Measurements from ENCODE around the gene ZNF747.
A peak's percentile ranks its signal among the peaks of the same experiment; 100 is the strongest.

Gene ZNF747

DNA sequence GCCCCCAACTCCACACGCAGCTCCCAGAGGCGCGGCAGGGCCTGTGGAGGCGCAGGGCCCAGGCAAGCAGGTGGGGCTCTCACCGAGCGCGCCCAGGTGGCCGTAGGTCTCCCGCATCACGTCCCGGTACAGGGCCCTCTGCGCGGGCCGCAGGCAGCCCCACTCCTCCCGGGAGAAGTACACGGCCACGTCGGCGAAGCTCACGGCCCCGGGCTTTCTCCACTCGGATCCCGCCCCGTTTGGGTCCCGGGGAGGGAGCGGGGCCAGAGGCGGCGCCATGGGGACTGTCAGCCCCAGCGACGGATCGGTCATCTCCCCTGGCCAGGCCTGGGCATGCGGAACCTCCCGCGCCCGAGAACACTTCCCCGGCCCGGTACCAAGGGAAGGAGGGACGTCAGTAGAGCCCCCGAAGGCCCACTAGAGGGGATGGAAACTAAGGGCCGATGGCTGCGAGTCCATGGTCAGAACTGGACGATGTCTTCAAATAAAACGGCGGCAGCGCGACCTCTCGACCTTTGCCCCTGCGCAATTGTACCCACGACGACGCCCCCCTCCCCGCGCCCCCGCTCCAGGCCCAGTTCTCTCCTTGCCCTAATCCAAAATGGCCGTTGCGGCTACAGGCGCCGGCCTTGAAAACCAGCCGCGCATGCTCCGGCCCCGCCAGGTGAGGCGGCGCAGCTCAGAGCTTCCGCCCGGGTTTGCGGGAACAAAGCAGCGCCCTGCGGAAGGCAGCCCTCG, at the start of gene ZNF747:
Gene ZNF747 (minus strand): TSS at position 491 of the 738 bp plus-strand sequence. CDS start 179 bp downstream, at position 312.
- peak; percentile 83 to 85 for DNase-seq (ENCODE audit: extremely low read depth in 1 of 2, low read depth in 1 of 2)

DNA sequence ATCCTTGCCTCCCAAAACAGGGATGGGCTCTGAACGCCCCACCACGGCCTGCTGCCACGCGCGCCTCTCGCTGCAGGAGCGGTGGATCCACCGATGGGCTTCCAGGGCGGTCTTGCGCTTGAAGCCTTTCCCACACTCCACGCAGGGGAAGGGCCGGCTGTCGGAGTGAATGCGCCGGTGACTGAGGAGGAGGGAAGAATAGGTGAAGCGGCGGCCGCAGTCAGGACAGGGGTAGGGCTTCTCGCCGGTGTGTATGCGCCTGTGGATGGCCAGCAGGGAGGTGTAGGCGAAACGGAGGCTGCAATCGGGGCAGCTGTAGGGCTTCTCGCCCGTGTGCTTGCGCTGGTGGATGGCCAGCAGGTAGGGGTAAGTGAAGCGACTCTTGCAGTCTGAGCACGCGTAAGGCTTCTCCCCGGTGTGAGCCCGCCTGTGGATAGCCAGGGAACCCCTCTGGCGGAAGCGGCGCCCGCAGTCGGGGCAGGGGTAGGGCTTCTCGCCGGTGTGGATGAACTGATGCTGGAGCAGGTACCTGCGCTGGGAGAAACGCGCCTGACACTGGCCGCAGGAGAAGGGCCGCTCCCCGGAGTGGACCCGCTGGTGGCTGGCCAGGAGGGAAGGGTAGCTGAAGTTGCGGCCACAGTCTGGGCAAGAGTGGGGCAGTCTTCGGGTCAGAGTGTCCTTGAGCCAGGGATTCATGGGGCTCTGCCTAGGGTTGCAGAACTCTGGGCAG, 48.1 kb upstream of the ZNF747 start:
- DNase-seq (ENCODE audit: extremely low read depth in 1 of 2, low read depth in 1 of 2) = no peak

DNA sequence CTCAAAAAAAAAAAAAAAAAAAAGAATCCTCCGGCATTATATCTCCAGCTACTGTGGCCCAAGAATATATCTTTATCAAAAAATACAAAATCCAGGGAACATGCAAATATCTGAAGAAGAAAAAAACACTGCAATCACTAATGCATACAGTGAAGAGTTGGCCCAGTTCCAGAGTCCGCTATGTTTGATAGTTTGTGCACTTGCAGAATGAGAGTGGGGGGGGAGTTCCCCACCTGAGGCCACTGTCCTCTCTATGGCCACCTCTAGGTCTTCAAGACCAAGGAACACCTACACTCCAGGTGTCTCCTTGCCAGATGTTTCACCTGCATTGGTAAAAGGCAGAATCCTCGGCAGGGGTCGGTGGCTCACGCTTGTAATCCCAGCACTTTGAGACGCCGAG, 46.8 kb upstream of the ZNF747 start:
- no peak for DNase-seq (ENCODE audit: extremely low read depth in 1 of 2, low read depth in 1 of 2)

DNA sequence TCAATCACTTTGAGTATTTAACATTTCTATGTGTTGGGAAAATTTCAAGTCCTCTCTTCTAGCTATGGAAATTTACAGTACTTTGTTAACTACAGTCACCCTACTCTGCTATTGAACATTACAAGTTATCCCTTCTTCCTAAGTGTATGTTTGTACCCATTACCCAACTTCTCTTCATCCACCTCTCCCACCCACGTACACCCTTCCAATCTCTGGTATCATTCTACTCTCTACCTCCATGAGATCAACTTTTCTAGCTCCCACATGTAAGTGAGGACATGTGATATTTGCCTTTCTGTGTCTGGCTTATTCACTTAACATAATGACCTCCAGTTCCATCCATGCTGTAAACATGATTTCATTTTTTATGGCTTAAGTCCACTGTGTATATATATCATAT, 40.0 kb upstream of the ZNF747 start:
- DNase-seq (ENCODE audit: extremely low read depth in 1 of 2, low read depth in 1 of 2) = no peak

DNA sequence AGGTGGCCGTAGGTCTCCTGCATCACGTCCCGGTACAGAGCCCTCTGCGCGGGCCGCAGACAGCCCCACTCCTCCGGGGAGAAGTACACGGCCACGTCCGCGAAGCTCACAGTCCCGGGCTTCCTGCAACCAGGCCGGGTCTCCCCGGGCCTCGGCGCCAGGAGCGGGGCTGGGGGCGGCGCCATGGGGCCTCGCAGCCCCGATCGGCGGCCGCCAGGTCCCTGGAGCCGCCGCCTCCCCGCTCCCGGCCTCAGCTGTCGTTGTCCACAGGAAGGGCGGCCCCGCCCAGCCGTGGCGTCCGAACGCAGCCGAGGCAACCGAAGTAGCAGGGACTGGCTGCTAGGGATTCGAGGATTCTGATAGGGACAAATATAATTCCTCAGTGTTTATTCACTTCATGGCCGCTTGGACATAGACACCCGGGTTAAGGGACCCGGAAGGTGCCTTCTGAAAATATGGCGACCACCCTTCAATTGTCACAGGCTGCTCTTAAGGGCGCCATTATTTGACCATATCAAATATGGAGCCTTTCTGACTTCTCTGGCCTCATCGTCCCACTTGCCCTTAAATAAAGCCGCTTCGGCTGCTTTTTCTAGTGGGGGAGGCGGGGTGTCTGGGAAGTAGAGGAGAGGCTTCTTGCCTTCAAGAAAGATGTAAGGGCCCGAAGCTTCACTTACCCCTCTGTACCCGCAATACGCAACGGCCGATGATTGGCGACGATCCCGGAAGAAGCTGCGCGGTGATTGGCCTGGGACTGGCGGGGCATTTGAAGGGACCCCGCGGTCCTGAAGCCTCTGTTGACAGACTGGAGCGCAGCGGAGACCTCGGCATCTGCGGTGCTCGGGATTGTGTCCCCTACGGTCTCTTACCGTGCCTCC, 37.0 kb upstream of the ZNF747 start, which contains the start of gene ZNF688:
Gene ZNF688 (minus strand): TSS at position 270 of the 878 bp plus-strand sequence. CDS start 85 bp downstream, at position 185.
- peak; percentile 75 to 91 for DNase-seq (ENCODE audit: extremely low read depth in 1 of 2, low read depth in 1 of 2)

DNA sequence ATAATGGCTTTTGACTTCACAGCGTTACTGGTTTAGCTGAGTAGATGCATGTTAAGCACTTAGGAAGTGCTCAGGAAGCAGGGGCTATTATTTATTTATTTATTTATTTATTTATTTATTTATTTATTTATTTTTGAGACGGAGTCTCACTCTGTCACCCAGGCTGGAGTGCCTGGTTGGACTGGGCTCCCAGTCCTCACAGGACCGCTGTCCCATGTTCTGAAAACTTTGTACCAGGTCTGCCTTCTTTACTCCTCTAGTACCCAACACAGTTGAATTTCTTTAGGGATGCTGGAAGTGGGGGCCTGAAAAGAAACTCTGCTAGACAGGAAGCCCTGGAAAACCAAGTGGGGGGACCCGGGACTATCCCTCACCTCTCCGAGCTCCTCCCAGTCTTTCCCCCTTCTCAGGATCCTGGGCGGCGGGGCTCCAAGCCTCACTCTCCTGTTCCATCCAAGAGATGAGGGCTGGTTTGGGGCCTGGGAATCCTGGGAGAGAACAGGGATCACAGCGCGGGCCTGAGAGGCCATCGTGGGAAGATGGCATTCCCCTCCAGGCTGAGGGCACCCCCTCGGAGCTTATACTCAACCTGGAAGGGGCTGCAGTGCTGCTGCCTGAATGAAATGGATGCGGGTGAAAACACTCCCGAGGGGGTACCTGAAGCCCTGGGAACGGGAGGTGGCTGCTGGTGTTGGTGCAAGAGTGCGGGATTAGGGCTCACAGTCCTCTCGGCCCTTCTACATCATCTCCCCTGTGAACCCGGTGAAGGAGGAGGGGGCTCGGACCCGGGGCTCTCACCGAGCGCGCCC, 36.2 kb upstream of the ZNF747 start:
- no peak for DNase-seq (ENCODE audit: extremely low read depth in 1 of 2, low read depth in 1 of 2)

DNA sequence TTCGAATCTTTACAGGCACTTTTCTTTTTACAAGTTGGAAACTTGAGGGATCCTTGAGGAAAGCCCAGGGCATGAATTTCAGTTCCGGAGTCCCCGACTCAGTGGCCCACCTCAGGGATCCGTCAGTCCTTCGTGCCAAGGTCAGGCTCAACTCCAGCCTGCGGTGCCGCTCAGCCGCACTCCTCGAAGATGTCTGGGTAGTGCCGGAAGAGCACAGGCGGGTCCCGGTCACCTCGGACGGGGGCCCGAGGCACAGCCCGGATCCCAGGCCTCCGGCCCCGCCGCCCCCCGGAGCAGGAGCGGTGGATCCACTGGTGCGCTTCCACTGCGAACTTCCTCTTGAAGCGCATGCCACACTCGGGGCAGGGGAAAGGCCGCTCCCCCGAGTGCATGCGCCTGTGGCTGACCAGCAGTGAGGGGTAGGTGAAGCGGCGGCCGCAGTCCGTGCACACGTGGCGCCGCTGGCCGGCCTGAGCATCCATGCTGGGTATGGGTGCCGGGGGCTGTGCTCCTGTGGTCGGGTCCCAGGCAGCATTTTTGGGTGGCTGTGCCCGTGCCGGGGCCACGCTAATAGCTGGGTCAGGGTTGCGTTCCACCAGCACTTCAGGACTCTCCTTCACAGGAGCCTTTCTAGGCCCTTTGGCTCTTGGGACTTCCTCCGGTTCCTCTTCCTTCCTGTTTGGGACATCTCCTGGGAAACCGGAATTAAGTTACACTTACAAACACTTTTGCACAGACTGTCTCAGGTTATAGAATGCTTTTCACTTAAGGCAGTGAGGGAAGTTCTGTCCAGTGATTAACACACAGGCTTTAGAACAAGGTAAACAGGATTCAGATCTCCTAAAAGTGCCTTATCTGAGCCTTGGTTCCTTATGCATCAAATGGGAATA, 35.3 kb upstream of the ZNF747 start:
- DNase-seq (ENCODE audit: extremely low read depth in 1 of 2, low read depth in 1 of 2) = no peak

DNA sequence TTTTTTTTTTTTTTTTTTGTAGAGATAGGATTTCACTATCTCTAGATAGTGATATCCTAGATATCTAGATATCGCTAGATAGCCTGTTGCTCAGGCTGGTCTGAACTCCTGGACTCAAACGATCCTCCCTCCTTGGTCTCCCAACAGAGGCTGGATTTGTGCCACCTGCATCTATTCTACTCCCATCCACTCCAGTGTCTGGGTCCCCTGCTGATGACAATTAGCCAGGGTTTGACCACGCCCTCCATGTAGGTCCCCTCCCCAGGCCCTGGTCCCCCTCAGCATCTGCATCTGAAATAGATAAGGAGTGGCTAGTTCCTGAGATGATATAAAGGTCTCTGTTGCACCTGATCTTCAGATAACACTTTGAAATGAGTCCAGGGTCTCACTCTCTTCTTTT, 34.6 kb upstream of the ZNF747 start:
- DNase-seq (ENCODE audit: extremely low read depth in 1 of 2, low read depth in 1 of 2) = no peak

DNA sequence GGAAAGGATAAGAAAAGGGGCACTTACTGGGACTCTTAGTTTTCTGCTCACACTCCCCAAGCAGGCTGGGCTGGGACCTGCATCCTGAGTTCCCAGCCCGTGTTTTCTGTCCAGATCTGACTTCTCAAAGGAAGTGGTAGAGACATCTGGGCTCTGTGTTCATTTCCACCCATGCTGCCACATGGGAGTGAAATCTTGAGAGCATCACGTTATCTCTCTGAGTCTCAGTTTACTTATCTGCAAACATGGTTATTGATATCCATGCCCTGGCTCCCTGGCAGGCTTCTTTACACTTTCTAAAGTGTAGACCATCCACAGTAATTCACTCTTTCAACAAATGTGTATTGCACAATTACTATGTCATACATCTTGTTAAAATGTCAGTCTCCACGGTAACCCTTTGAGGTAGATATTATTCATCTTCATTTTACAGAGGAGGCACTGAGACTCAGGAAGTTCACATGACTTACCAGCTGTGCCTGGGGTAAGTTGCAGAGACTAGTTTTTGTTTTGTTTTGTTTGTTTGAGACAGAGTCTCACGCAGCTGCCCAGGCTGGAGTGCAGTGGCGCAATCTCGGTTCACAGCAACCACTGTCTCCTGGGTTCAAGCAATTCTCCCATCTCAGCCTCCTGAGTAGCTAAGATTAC, 33.5 kb upstream of the ZNF747 start:
- DNase-seq (ENCODE audit: extremely low read depth in 1 of 2, low read depth in 1 of 2) = peak in 1 of 2 donors; percentile 32

DNA sequence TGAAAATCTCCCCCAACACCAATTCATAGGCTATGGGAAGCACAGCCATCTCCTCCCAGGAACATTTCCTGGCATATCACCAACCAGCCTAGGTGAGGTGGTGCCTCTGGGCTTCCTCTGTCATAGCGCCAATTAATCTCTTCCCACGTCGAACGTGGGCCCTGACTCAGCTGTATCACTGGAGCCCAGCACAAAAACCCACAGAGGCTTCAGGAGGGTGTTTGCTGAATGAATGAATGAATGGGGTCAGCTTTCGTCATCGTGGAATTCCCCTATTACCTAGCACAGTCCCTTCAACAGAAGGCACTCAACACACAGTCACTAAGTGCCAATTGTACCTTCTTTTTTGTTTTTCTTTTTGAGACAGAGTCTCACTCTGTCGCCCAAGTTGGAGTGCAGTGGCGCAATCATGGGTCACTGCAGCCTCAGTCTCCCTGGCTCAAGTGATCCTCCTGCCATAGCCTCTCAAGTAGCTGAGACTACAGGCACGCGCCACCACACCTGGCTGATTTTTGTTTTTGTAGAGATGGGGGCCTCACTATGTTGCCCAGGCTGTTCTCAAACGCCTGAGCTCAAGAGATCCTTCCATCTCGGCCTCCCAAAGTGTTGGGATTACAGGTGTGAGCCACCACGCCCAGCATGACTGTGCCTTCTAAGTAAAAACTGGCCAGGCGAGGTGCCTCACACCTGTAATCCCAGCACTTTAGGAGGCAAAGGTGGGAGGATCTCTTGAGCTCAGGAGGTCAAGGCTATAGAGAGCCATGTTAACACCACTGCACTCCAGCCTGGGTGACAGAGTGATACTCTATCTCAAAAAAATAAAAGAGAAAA, 32.7 kb upstream of the ZNF747 start:
- DNase-seq (ENCODE audit: extremely low read depth in 1 of 2, low read depth in 1 of 2) = peak in 1 of 2 donors; percentile 65

DNA sequence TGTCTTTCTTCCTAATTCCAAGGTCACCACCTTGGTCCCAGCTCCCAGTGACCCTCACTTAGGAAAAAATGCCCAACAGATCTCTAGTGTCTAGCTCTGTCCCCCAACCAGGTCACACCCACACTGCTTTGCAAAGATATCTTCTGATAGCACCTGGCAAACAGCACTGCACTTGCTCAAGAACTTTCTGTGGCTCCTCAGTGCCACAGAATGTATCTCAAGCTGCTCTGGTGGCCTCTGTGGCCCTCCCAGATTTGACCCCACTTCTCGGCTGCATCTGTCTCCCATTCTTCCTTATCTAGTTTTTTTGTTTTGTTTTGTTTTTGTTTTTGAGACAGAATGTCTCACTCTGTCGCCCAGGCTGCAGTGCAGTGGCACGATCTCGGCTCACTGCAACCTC, 31.9 kb upstream of the ZNF747 start:
- DNase-seq (ENCODE audit: extremely low read depth in 1 of 2, low read depth in 1 of 2) = no peak

DNA sequence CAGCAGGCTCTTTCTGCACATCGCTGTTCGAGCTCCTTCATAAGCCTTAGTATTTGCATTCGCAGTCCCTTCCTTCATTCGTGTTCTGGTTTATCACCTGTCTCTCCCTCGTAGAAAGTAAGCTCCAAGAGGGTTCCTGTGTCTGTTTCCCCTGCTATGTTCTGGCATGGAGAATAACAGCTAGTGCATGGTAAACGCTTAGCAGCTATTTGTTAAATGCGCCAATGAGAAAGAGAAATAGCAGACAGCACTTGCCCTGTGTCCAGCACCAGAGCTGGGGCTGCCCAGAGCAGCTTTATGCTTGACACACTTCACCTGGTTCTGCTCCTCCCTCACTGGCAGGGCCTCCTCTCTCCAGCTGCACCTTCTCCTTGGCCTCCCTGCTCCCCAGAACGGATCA, 31.3 kb upstream of the ZNF747 start:
- no peak for DNase-seq (ENCODE audit: extremely low read depth in 1 of 2, low read depth in 1 of 2)

DNA sequence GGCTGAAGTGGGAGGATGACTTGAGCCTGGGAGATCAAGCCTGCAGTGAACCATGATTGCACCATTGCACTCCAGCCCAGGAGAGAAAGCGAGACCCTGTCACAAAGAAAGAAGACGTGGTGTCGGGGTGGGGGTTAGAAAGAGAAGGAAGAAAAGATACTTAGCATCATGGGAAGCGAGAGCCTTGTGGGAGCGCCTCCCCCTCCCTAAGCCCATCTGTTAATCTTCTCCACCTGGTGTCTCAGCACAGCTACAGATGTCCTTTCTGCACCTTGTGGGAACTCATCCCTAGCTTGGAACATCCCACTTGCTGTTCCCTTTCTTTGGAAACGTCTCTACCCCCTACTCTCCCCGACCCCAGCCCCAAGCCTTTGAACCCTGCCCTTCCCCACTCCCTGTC, 30.9 kb upstream of the ZNF747 start:
- no peak for DNase-seq (ENCODE audit: extremely low read depth in 1 of 2, low read depth in 1 of 2)

DNA sequence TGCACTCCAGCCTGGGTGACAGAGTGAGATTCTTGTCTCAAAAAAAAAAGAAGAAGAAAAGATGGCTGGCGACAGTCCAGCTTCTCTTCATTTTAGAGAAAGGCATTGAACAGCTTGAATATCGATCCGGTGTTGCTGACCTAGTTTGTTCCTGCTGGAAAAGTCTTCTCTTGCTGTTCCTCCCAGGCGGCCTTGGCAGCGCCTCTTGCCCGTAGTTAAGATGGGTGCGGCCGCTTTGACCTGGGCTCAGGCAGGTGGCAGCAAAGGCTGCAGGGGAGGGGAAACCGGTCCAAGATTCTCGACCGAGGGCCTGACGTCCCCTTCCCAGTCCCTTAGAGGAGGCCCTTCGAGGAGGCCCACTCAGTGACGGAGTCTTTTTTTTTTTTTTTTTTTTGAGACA, 27.4 kb upstream of the ZNF747 start:
- DNase-seq (ENCODE audit: extremely low read depth in 1 of 2, low read depth in 1 of 2) = no peak

DNA sequence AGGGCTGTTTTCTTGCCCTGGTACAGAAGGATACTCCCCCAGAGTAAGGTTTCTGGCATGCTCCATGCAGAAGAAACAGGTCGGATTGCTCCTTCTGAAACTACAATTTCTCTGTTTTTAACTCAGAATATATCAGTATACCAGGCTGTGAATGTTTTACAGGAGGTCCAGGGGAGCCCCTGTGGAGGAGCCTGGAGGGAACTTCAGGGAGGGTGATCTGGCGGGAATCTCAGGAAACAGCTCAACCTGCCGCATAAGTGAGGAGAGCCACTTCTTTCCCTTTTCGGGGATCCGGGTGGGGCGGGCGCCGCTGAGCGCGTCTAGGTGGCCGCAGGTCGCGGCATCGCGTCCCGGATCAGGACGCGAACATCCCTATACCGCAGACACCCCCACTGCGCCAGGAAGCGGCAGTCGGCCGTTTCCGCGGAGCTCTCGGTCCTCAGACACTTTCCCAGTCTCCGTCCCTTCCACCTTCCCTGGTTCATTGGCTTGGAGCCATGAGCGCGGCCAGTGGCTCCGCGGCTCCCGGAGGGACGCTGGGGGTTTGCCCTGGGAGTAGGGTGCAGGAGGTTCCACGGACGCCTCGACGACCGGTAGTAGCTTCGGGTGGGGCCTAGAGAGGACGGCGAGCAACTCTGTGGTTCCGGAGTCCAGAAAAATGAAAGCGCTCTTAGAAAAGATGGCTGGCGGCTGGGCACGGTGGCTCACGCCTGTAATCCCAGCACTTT, 26.6 kb upstream of the ZNF747 start:
- no peak for DNase-seq (ENCODE audit: extremely low read depth in 1 of 2, low read depth in 1 of 2)

DNA sequence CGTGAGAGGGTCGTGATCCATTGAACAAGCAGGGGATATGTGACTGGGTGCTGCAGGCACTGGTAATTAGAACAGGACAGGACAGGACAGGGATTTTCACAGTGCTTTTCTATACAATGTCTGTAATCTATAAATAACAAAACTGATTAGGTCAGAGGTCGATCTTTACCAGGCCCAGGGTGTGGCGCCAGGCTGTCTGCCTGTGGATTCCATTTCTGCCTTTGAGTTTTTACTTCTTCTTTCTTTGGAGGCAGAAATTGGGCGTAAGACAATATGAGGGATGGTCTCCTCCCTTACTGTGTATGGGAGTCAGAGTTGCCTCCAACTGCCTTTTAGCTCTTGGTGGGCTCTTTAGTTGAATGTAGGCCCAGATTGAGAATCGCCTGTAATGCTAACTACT, 25.0 kb upstream of the ZNF747 start:
- no peak for DNase-seq (ENCODE audit: extremely low read depth in 1 of 2, low read depth in 1 of 2)

DNA sequence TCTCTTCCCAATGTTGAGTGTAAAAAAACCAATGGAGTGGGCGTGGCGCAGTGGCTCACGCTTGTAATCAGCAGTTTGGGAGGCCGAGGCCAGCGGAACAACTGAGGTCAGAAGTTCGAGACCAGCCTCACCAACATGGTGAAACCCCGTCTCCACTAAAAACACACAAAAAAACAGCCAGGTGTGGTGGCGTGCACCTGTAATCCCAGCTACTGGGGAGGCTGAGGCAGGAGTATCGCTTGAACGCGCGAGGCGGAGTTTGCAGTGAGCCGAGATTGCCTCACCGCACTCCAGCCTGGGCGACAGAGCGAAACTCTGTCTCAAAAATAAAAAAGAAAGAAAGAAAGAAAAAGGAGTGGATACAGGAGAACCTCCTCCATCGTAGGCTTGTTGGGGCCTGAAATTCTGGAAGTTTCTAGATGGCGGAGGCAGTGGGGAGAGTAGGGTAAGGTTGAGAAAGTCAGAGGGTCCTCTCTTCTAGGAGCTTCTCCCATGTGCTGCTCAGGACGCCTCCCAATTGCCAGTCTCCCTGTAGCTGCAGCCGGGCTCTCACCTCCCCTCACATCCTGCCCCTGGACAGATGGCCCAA, 24.2 kb upstream of the ZNF747 start:
- no peak for DNase-seq (ENCODE audit: extremely low read depth in 1 of 2, low read depth in 1 of 2)
